Astrocyte of the spinal cord (primary cell): Measurements from ENCODE around the gene CASP8.

ENCODE experiments used
- DNase-seq: peaks from one replicate; pipeline ENCODE4 v3.0.0; 2011; ENCODE audit warnings: low read depth, low spot score
- H3K4me3 ChIP-seq: 2 replicates; pipeline ENCODE4 v1.5.1; 2011; ENCODE audit warnings: low read depth, mild to moderate bottlenecking, low read length, moderate library complexity
- in situ Hi-C: cut with HindIII; loops from 2 replicates; pipeline ENCODE4 v1.10.0; 2017; ENCODE audit warnings: low sequenced_read_pairs
- TF ChIP-seq, protein P1 (sequence below): IDR thresholded peaks from 2 replicates; pipeline ENCODE4 v1.5.1; 2012; ENCODE audit warnings: low read depth, mild to moderate bottlenecking, low read length, inconsistent platforms

Gene CASP8

DNA sequence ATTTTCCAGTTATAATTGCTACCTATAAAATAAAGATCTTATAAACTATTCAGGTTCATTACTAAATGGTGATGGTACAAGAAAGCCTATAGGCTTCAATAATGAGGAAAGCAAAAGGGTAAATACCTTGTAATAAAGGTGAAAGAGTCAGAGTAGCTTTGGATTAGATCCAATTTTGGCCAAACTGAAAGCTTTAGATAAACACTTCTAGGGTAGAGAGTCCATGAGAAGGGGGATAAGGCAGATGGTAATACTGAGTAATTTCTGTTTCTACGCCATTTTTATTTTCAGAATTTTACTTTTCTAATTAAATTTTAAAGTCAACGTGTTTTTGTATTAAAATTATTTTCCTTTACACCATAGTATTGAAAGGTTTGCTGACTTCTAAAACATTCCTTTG lies 9.4 kb downstream of the CASP8 start:
- in situ Hi-C loops, result no loop called here
- TF ChIP-seq, protein P1, sequence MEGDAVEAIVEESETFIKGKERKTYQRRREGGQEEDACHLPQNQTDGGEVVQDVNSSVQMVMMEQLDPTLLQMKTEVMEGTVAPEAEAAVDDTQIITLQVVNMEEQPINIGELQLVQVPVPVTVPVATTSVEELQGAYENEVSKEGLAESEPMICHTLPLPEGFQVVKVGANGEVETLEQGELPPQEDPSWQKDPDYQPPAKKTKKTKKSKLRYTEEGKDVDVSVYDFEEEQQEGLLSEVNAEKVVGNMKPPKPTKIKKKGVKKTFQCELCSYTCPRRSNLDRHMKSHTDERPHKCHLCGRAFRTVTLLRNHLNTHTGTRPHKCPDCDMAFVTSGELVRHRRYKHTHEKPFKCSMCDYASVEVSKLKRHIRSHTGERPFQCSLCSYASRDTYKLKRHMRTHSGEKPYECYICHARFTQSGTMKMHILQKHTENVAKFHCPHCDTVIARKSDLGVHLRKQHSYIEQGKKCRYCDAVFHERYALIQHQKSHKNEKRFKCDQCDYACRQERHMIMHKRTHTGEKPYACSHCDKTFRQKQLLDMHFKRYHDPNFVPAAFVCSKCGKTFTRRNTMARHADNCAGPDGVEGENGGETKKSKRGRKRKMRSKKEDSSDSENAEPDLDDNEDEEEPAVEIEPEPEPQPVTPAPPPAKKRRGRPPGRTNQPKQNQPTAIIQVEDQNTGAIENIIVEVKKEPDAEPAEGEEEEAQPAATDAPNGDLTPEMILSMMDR, result no peak
- no peak for DNase-seq
- no peak overlapping the region for H3K4me3 ChIP-seq

DNA sequence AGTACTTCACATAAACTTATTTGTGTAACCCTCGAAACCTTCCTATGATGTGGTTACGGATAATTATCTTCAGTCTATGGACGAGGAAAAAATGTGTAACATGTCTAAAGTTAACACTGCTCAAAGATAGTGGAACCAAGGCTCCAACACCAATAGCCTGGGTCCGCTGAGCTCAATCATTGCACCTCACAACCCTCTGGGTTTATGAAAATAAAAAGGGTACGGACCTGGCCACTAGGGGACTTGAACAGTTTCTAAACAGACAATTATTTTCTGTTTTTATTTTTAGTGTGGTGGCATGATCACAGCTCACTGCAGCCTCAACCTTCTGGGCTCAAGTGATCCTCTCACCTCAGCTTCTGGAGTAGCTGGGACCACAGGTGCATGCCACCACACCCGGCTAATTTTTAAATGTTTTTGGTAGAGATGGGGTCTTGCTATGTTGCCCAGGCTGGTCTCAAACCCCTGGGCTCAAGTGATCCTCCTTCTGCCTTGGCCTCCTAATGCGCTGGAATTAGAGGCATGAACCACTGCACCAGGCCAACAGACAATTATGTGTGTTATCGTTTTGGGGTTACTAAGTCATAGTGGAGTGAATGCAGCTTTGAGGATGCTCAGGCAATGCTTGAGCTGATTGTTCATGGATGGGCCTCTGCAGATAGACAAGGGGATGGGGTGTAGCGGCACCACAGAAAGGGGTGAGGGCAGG lies 10.1 kb downstream of the CASP8 start:
- no peak for DNase-seq
- TF ChIP-seq, protein P1, result no peak
- H3K4me3 ChIP-seq, result no peak overlapping the region
- in situ Hi-C loops, result no loop called here

DNA sequence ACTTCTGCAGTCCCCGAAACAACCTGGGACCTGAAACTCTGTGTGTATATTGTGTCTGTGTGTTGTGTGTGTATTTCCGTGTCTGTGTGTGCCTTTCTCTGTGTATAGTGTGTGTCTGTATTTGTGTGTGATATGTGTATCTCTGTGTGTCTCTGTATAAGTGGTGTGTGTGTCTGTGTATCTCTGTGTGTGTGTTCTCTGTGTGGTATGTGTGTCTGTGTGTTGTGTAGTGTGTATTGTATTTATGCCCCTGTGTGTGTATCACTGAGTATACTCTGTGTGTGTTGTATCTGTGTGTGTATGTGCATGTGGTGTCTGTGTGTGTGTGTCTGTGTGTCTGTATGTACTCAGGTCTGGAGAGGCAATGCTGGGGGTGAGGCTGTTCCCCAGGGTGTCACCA lies 11.6 kb downstream of the CASP8 start:
- no peak overlapping the region for H3K4me3 ChIP-seq
- DNase-seq, result no peak
- TF ChIP-seq, protein P1, result no peak
- in situ Hi-C loops, result no loop called here

DNA sequence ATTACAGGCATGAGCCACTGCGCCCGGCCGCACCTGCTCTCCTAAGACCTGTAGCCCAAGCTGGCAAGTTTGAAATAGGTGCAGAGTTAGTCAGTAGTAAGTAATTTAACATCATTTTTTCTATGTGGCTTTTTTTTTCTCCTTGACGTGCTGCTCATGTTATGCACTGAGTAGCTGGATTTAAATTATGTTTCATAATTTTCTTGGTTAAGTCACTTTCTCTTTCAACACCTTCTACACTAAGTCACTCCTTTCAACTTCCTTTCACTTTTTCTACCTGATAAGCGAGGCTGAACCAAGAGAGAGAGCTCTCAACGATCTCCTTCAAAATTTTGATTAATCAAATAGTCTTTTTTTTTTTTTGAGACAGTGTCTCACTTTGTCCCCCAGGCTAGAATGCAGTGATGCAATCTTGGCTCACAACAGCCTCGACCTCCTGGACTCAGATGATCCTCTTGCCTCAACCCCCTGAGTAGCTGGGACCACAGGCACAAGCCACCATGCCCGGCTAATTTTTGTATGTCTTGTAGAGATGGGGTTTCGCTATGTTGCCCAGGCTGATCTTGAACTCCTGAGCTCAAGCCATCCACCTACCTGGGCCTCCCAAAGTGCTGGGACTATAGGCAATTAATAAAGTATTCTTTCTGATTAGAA lies 13.1 kb downstream of the CASP8 start:
- in situ Hi-C loops, result no loop called here
- DNase-seq, result no peak
- H3K4me3 ChIP-seq, result no peak overlapping the region
- TF ChIP-seq, protein P1, result no peak

DNA sequence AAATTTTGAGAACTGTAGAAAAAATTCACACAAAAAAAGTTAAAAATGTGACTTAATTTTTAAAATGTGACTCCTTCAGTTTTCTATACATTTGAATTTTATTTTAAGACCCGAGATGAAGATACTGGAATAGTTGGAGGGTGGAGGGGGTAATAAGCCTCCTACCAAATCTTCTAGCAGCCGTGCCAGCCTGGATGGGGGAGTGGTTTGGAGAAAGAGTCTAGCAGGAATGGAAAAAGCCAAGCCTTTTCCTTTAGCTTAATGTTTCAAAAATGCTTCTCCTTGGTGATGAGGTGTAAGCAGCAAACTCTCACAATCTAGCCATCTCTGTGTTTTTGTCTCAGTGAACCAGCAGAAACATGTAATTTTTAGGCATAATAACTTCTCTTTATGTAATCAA lies 14.7 kb downstream of the CASP8 start:
- no peak overlapping the region for H3K4me3 ChIP-seq
- in situ Hi-C loops, result no loop called here
- TF ChIP-seq, protein P1, result no peak
- no peak for DNase-seq

DNA sequence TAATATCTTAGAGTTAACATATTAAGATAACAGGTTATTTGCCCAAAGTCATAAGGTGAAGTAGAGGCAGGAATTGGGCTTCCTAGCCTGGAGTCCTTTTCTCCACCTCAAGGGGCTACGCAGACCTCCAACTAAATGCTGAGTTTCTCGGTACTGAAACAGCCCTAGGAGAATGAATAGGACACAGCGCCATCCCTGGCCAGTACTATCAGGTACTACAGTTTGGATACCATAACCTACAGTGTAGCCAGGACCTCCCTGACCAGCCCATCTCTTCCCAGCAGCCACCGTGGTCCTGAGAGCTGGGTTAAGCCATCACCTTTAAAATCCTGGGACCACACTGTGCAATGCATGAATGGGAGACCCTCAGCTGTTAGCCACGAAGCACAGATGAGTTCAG lies 15.7 kb downstream of the CASP8 start:
- no peak for DNase-seq
- no peak overlapping the region for H3K4me3 ChIP-seq
- in situ Hi-C loops, result no loop called here
- TF ChIP-seq, protein P1, result no peak
